HepG2 (cell line): ENCODE data around the gene GPR152. TPM values are rescaled to one million over a fixed set of nuclear protein-coding genes. Genes with fewer than 3 reads are reported as not detected.

Source experiments
- AKAP8 ChIP-seq: sonication (generic); formaldehyde crosslinking; IDR thresholded peaks from 2 replicates; pipeline ENCODE4 v1.5.1; 2020; ENCODE audit warnings: mild to moderate bottlenecking, missing genetic modification reagents
- FOXA3 ChIP-seq: IDR thresholded peaks from 2 replicates; pipeline ENCODE4 v1.6.1; 2016; ENCODE audit warnings: missing genetic modification reagents, missing compliant biosample characterization
- GZF1 ChIP-seq: sonication (generic); formaldehyde crosslinking; IDR thresholded peaks from 2 replicates; pipeline ENCODE4 v1.5.1; 2020; ENCODE audit warnings: mild to moderate bottlenecking, missing genetic modification reagents
- HBP1 ChIP-seq: IDR thresholded peaks from 2 replicates; pipeline ENCODE4 v1.6.1; 2016; ENCODE audit warnings: low read depth, control low read depth
- HNF4G ChIP-seq, 2 experiments: sonication (generic) in 1 of 2; formaldehyde crosslinking in 1 of 2; IDR thresholded peaks; 2 replicates each; pipeline versions ENCODE4 v1.4.0 to v1.6.1; 2011 to 2020; ENCODE audit warnings: borderline replicate concordance in 2 of 2, low read depth in 2 of 2, mild to moderate bottlenecking in 2 of 2, low read length in 1 of 2, missing genetic modification reagents in 1 of 2, moderate library complexity in 1 of 2
- ISL2 ChIP-seq: sonication (generic); formaldehyde crosslinking; IDR thresholded peaks from 2 replicates; pipeline ENCODE4 v1.5.0; 2020; ENCODE audit warnings: missing genetic modification reagents
- JUND ChIP-seq: sonication (generic); formaldehyde crosslinking; IDR thresholded peaks from 2 replicates; pipeline ENCODE4 v1.8.0; 2022; ENCODE audit warnings: mild to moderate bottlenecking, missing genetic modification reagents
- MED13 ChIP-seq: sonication (generic); formaldehyde crosslinking; IDR thresholded peaks from 2 replicates; pipeline ENCODE4 v1.5.0; 2020; ENCODE audit warnings: missing genetic modification reagents
- MXD3 ChIP-seq: IDR thresholded peaks from 2 replicates; pipeline ENCODE4 v1.6.1; 2016; ENCODE audit warnings: mild to moderate bottlenecking, missing biosample characterization, missing genetic modification reagents
- NFIB ChIP-seq: sonication (generic); formaldehyde crosslinking; IDR thresholded peaks from 2 replicates; pipeline ENCODE4 v1.9.0; 2021; ENCODE audit warnings: missing genetic modification reagents, mild to moderate bottlenecking, borderline replicate concordance
- NR2C2 ChIP-seq: sonication (generic); formaldehyde crosslinking; IDR thresholded peaks from 2 replicates; pipeline ENCODE4 v1.4.0; 2020; ENCODE audit warnings: missing genetic modification reagents, mild to moderate bottlenecking, moderate library complexity, borderline replicate concordance
- RFXANK ChIP-seq: IDR thresholded peaks from 2 replicates; pipeline ENCODE4 v1.6.1; 2016
- ZBTB42 ChIP-seq: sonication (generic); formaldehyde crosslinking; IDR thresholded peaks from 2 replicates; pipeline ENCODE4 v1.5.0; 2020; ENCODE audit warnings: mild to moderate bottlenecking, missing genetic modification reagents
- ZNF101 ChIP-seq: sonication (generic); formaldehyde crosslinking; IDR thresholded peaks from 2 replicates; pipeline ENCODE4 v1.4.0; 2020; ENCODE audit warnings: mild to moderate bottlenecking, low read depth, missing genetic modification reagents, borderline replicate concordance
- ZNF546 ChIP-seq: sonication (generic); formaldehyde crosslinking; conservative IDR thresholded peaks from 2 replicates; pipeline ENCODE4 v1.8.1; 2023; ENCODE audit warnings: mild to moderate bottlenecking, missing genetic modification reagents
- ZNF567 ChIP-seq: sonication (generic); formaldehyde crosslinking; IDR thresholded peaks from 2 replicates; pipeline ENCODE4 v1.8.1; 2023; ENCODE audit warnings: mild to moderate bottlenecking, missing genetic modification reagents, borderline replicate concordance
- ZNF605 ChIP-seq: sonication (generic); formaldehyde crosslinking; IDR thresholded peaks from 2 replicates; pipeline ENCODE4 v1.8.0; 2022; ENCODE audit warnings: mild to moderate bottlenecking, missing genetic modification reagents
- ZNF639 ChIP-seq: conservative IDR thresholded peaks from 2 replicates; pipeline ENCODE4 v1.6.1; 2018; ENCODE audit warnings: missing genetic modification reagents
- ZNF687 ChIP-seq: sonication (generic); formaldehyde crosslinking; IDR thresholded peaks from 2 replicates; pipeline ENCODE4 v1.5.1; 2020; ENCODE audit warnings: mild to moderate bottlenecking, missing genetic modification reagents, moderate library complexity
- ZSCAN9 ChIP-seq: IDR thresholded peaks from 2 replicates; pipeline ENCODE4 v1.6.1; 2016; ENCODE audit warnings: borderline replicate concordance
- polyA plus RNA-seq, 8 experiments: library from polyadenylated mRNA; depleted of rRNA in 3 of 8; stranded (reverse) in 7 of 8; unstranded in 1 of 8; fragments of >200 nt; fragmentation: Illumina TruSeq in 4 of 8; extraction: Trizol in 4 of 8; gene quantifications; 2 replicates each; pipeline versions ENCODE4 v1.2.1 to v1.2.3, GENCODE V29; 2011 to 2016; ENCODE audit warnings: low read depth in 4 of 8, missing spikeins in 1 of 8, mixed read lengths in 1 of 8; ENCODE audit not compliant: insufficient read depth in 1 of 8
- total RNA-seq, 5 experiments: library from RNA; depleted of rRNA; stranded (reverse); fragments of >200 nt; fragmentation: Illumina TruSeq; extraction: Trizol; gene quantifications; 2 replicates each; pipeline ENCODE4 v1.2.3, GENCODE V29; 2016; ENCODE audit warnings: low read depth in 1 of 5

Gene GPR152
- total and polyA plus RNA-seq, 2 of the 13 experiments (the other 11 are each of a cell fraction or from before 2014, with no cell fraction given), result not detected

- TF ChIP-seq ZNF687 (CRISPR knock-in tag) (peak; percentile 10; the same call in 1 of the 2 replicates), ZNF605 (CRISPR knock-in tag) (0 out of 2 replicates have a peak, but pooled peaks have one; percentile 31), NFIB (0 out of 2 replicates have a peak, but pooled peaks have one; percentile 55), ZSCAN9 (CRISPR knock-in tag) (no peak), GZF1 (no peak), ISL2 (CRISPR knock-in tag) (no peak), ZNF101 (no peak), HNF4G (IDR thresholded peaks at IDR 0.05; ENCODE audit: borderline replicate concordance, low read depth, low read length) (no peak), HNF4G (CRISPR knock-in tag; IDR thresholded peaks at IDR 0.05; ENCODE audit: borderline replicate concordance, low read depth) (no peak), ZNF639 (CRISPR knock-in tag) (no peak), HBP1 (CRISPR knock-in tag) (no peak), AKAP8 (no peak), ZNF546 (CRISPR knock-in tag) (no peak), JUND (CRISPR knock-in tag) (no peak), MXD3 (CRISPR knock-in tag) (no peak), ZNF567 (CRISPR knock-in tag) (no peak), ZBTB42 (no peak), NR2C2 (CRISPR knock-in tag) (no peak), FOXA3 (peak; percentile 28; the same call in 1 of the 2 replicates), RFXANK (CRISPR knock-in tag) (no peak), MED13 (CRISPR knock-in tag) (no peak)
These were observed 35.9 kb downstream of the GPR152 start (continued) for GRCh38 chr11:67416416-67417335.
